Activated naive CD4-positive, alpha-beta T cell treated with anti-CD3 and anti-CD28 coated beads, Interleukin-2, amount 10 ng/mL, durations not matched to agents 5 hours and 36 hours (primary cell): ENCODE measurements around the gene YJU2. TPM values are rescaled to one million over a fixed set of nuclear protein-coding genes. Genes with fewer than 3 reads are reported as not detected.

Experiments used
- total RNA-seq, 2 experiments: library from RNA; stranded (reverse); gene quantifications; one replicate each; pipeline ENCODE4 v1.2.3, GENCODE V29; 2021

The YJU2 gene
- total RNA-seq: 10 to 100 TPM; 26.0 TPM

GRCh38 chr19:4246767-4247593 is at the start of gene YJU2:
Gene YJU2, plus strand, starts transcription at chr19:4247080. Its CDS starts 67 bp downstream, at chr19:4247147.

GRCh38 chr19:4229179-4229931 is 17.5 kb upstream of the YJU2 start, which contains the start of gene EBI3:
Gene EBI3, plus strand, starts transcription at chr19:4229523. Its CDS starts 28 bp downstream, at chr19:4229551.

GRCh38 chr19:4278419-4279266 is 31.8 kb downstream of the YJU2 start, which contains the start of gene SHD:
Gene SHD, plus strand, starts transcription at chr19:4279266. Its CDS starts 798 bp downstream, at chr19:4280064.

GRCh38 chr19:4302243-4302640 is 55.4 kb downstream of the YJU2 start, which contains the start of gene TMIGD2:
Gene TMIGD2, minus strand, starts transcription at chr19:4302389. Its CDS starts 4 bp downstream, at chr19:4302385.

GRCh38 chr19:4304538-4305256 is 57.8 kb downstream of the YJU2 start, which contains the start of gene FSD1:
Gene FSD1, plus strand, starts transcription at chr19:4304598. Its CDS starts 149 bp downstream, at chr19:4304747.

Other genes with a start within 250 kb of the YJU2 start
- 10 to 100 TPM; 28.1 to 28.5 TPM for gene PIAS4, start 239.3 kb upstream of the YJU2 start, total RNA-seq
- gene ZBTB7A, start 180.2 kb upstream of the YJU2 start, total RNA-seq: 10 to 100 TPM; 45.7 to 47.2 TPM
- 100 to 1,000 TPM; 192 to 194 TPM for gene MAP2K2, start 123.0 kb upstream of the YJU2 start, total RNA-seq
- under 1 TPM in 1 of 2 experiments, not detected in 1; 0.17 TPM for gene CREB3L3, start 93.4 kb upstream of the YJU2 start, total RNA-seq
- gene SIRT6, start 64.5 kb upstream of the YJU2 start, total RNA-seq: 10 to 100 TPM; 30.8 to 35.0 TPM
- gene ANKRD24, start 64.4 kb upstream of the YJU2 start, total RNA-seq: 1 to 10 TPM; 1.0 to 1.1 TPM
- under 1 TPM in 1 of 2 experiments, not detected in 1; 0.40 TPM for gene EBI3, start 17.6 kb upstream of the YJU2 start, total RNA-seq
- not detected for gene SHD, start 32.2 kb downstream of the YJU2 start, total RNA-seq
- gene TMIGD2, start 55.3 kb downstream of the YJU2 start, total RNA-seq: 10 to 100 TPM; 50.3 to 53.2 TPM
- gene FSD1, start 57.5 kb downstream of the YJU2 start, total RNA-seq: 1 to 10 TPM; 9.5 to 9.6 TPM
- gene STAP2, start 91.7 kb downstream of the YJU2 start, total RNA-seq: 10 to 100 TPM; 11.3 to 11.4 TPM
- 10 to 100 TPM; 19.3 to 20.4 TPM for gene MPND, start 96.5 kb downstream of the YJU2 start, total RNA-seq
- 10 to 100 TPM; 78.2 to 79.6 TPM for gene SH3GL1, start 153.5 kb downstream of the YJU2 start, total RNA-seq
- 10 to 100 TPM; 54.9 to 60.0 TPM for gene CHAF1A, start 155.6 kb downstream of the YJU2 start, total RNA-seq
- 10 to 100 TPM; 50.0 to 57.5 TPM for gene UBXN6, start 210.7 kb downstream of the YJU2 start, total RNA-seq
- gene HDGFL2, start 225.2 kb downstream of the YJU2 start, total RNA-seq: 10 to 100 TPM; 44.3 to 46.3 TPM